Uterus (tissue), 4 donors: ENCODE data around the gene TRAFD1. TPM values are rescaled to one million over a fixed set of nuclear protein-coding genes. Genes with fewer than 3 reads are reported as not detected.
"Not testable (repeated sequence)": the region's sequence is repeated elsewhere in the genome, so short reads cannot be mapped to it uniquely, and the experiment has no call there.

Experiments used
- DNase-seq, 2 donors: peaks; one replicate each; pipeline ENCODE4 v3.0.0-alpha.2; 2019 to 2020
- H3K27ac ChIP-seq, 2 donors: fragments of 200-600 bp; sonication (generic); 1 replicate in 1 of 2; 2 replicates in 1 of 2; pipeline ENCODE4 v1.5.1; 2016 to 2018
- H3K27me3 ChIP-seq, 2 donors: fragments of 200-600 bp; sonication (generic); one replicate each; pipeline ENCODE4 v1.5.1; 2018 to 2019; ENCODE audit warnings: control low read depth in 1 of 2
- H3K36me3 ChIP-seq, 2 donors: fragments of 200-600 bp; sonication (generic); one replicate each; pipeline ENCODE4 v1.5.1; 2019; ENCODE audit warnings: control low read depth in 1 of 2
- H3K4me1 ChIP-seq, 2 donors: fragments of 200-600 bp; sonication (generic); one replicate each; pipeline ENCODE4 v1.5.1; 2018 to 2019; ENCODE audit warnings: control low read depth in 1 of 2
- H3K4me3 ChIP-seq, 2 donors: fragments of 200-600 bp; sonication (generic); 1 replicate in 1 of 2; 2 replicates in 1 of 2; pipeline ENCODE4 v1.5.1; 2018 to 2019; ENCODE audit warnings: mild to moderate bottlenecking in 1 of 2
- H3K9me3 ChIP-seq, 2 donors: fragments of 200-600 bp; sonication (generic); one replicate each; pipeline ENCODE4 v1.5.1; 2019; ENCODE audit warnings: control low read depth in 1 of 2
- CTCF ChIP-seq, 4 experiments: fragments of 200-600 bp in 2 of 4; fragments of 450-650 bp in 2 of 4; sonication (generic) in 2 of 4; IDR thresholded peaks; one replicate each; pipeline ENCODE4 v1.5.1; 2016 to 2019; ENCODE audit warnings: antibody characterized with exemption in 4 of 4, mild to moderate bottlenecking in 2 of 4, moderate library complexity in 1 of 4
- POLR2A ChIP-seq, 2 donors: fragments of 450-650 bp; IDR thresholded peaks; one replicate each; pipeline ENCODE4 v1.6.1; 2016; ENCODE audit warnings: antibody characterized with exemption in 2 of 2, mild to moderate bottlenecking in 1 of 2, moderate library complexity in 1 of 2
- intact Hi-C: fragments of 100-400 bp; cut with DNase I; formaldehyde crosslinking; loops from one replicate; pipeline ENCODE4 v1.15.1; 2023; ENCODE audit warnings: low total_unique reads
- total RNA-seq, 4 donors: library from RNA; depleted of rRNA in 3 of 4; stranded (reverse); fragments of >200 nt in 3 of 4; gene quantifications; one replicate each; pipeline versions ENCODE4 v1.1.0 to v1.2.4, GENCODE V29; 2014 to 2023
- donor health status: DM: yes; HTN: yes; CAD: no.

The TRAFD1 gene
- total RNA-seq, 4 donors from 2014 or later, result 29.1 to 51.6 (median 34.4) TPM

DNA sequence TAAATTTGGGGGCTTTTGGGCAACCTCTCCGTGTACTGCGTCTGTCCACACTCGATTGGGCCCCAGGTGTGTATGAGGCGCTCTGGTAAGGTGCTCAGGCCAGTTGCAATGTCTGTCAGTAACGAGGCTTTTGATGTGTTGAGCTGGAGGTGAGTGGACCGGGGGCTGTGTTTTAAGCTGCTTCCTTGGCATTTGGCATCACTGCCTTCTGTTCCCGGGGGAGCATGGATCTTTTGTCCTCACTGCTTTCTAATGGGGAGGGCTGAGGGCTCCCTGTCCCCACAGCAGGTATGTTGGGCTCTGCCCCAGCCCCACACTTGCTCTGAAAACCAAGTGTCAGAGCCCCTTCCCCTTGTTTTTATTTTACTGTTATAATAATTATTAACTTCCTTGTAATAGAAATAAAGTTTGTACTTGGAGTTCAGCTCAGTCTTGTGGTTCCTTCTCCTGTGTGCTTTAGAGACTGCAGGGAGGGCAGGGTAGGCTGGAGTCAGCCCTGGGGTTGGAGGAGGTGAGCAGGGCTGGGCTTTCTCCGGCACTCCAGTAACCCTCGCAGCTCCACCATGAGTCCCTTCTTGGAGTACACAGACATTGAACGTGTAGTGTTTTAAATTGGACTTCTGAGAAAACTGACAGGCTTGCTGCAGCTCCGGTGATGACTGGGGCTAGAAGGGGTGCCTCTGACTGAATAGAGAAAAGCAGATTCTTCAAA, 28.0 kb downstream of the TRAFD1 start:
- H3K27me3 ChIP-seq, result no peaks in the 10 kb centered on the region
- intact Hi-C loops, result no loop called here
- no peaks in the 10 kb centered on the region for H3K4me1 ChIP-seq
- H3K36me3 ChIP-seq, result no peaks in the 10 kb centered on the region
- TF ChIP-seq POLR2A (IDR thresholded peaks at IDR 0.05), result no peak
- no peak for TF ChIP-seq CTCF (IDR thresholded peaks at IDR 0.05)
- no peak for DNase-seq
- no peaks in the 10 kb centered on the region for H3K9me3 ChIP-seq
- no peak overlapping the region for H3K4me3 ChIP-seq
- H3K27ac ChIP-seq, result no peak overlapping the region

- TF ChIP-seq CTCF (IDR thresholded peaks at IDR 0.05) (no peak), POLR2A (IDR thresholded peaks at IDR 0.05) (no peak)
- H3K36me3 ChIP-seq, result no peaks in the 10 kb centered on the region
- no peak overlapping the region for H3K4me3 ChIP-seq
- H3K27me3 ChIP-seq, result no peaks in the 10 kb centered on the region
- H3K27ac ChIP-seq, result no peak overlapping the region
- intact Hi-C loops, result no loop called here
- H3K9me3 ChIP-seq, result no peaks in the 10 kb centered on the region
- DNase-seq, result no peak
- H3K4me1 ChIP-seq, result no peaks in the 10 kb centered on the region
Observed at GRCh38 chr12:112153893-112154219, 28.5 kb downstream of the TRAFD1 start.

- DNase-seq, H3K4me3 ChIP-seq, intact Hi-C loops, H3K4me1 ChIP-seq, H3K27ac ChIP-seq, H3K27me3 ChIP-seq, H3K9me3 ChIP-seq, H3K36me3 ChIP-seq: not testable (repeated sequence)
Observed at GRCh38 chr12:112158461-112159145, 33.2 kb downstream of the TRAFD1 start.

- H3K36me3 ChIP-seq, result no peaks in the 10 kb centered on the region
- H3K9me3 ChIP-seq, result no peaks in the 10 kb centered on the region
- intact Hi-C loops, result no loop called here
- no peak for DNase-seq
- no peaks in the 10 kb centered on the region for H3K4me1 ChIP-seq
- no peaks in the 10 kb centered on the region for H3K27me3 ChIP-seq
- TF ChIP-seq POLR2A (IDR thresholded peaks at IDR 0.05) (no peak), CTCF (IDR thresholded peaks at IDR 0.05) (no peak)
- H3K4me3 ChIP-seq, result no peak overlapping the region
- no peak overlapping the region for H3K27ac ChIP-seq
Observed at GRCh38 chr12:112159146-112159541, 33.8 kb downstream of the TRAFD1 start.

DNA sequence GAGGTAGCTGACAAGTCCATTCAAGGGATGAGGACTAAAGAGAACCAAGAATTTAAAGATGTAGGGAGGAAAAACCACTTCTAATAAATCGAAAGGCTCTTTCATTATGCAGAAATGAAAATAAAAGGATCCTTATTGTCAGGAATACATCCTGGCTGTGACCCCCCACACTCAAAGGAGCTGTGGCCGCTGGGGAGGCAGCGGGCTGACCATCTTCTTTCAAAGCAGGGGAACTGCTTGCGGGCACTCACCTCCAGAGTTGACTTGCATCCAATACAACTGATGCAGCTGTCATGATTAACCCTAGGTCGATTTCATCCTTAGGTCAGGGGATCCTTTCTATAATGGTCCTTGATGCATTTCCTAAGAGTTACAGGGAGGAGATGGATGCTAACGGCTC, 35.3 kb downstream of the TRAFD1 start:
- intact Hi-C loops, result no loop called here
- Histone ChIP-seq H3K4me1 (no peaks in the 10 kb centered on the region), H3K27me3 (no peaks in the 10 kb centered on the region), H3K4me3 (no peak overlapping the region), H3K9me3 (no peaks in the 10 kb centered on the region), H3K27ac (no peak overlapping the region), H3K36me3 (no peaks in the 10 kb centered on the region)
- no peak for DNase-seq
- TF ChIP-seq POLR2A (IDR thresholded peaks at IDR 0.05), result no peak
- TF ChIP-seq CTCF (IDR thresholded peaks at IDR 0.05), result no peak
